NCI-H446 (cell line): ENCODE measurements around the gene CHM.
"Not testable (repeated sequence)": the region's sequence is repeated elsewhere in the genome, so short reads cannot be mapped to it uniquely, and the experiment has no call there.

ENCODE experiments used
- DNase-seq, 2 experiments: peaks; one replicate each; lab custom pipeline; 2025; lab: John Stamatoyannopoulos, UW

CHM gene, protein sequence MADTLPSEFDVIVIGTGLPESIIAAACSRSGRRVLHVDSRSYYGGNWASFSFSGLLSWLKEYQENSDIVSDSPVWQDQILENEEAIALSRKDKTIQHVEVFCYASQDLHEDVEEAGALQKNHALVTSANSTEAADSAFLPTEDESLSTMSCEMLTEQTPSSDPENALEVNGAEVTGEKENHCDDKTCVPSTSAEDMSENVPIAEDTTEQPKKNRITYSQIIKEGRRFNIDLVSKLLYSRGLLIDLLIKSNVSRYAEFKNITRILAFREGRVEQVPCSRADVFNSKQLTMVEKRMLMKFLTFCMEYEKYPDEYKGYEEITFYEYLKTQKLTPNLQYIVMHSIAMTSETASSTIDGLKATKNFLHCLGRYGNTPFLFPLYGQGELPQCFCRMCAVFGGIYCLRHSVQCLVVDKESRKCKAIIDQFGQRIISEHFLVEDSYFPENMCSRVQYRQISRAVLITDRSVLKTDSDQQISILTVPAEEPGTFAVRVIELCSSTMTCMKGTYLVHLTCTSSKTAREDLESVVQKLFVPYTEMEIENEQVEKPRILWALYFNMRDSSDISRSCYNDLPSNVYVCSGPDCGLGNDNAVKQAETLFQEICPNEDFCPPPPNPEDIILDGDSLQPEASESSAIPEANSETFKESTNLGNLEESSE

DNA sequence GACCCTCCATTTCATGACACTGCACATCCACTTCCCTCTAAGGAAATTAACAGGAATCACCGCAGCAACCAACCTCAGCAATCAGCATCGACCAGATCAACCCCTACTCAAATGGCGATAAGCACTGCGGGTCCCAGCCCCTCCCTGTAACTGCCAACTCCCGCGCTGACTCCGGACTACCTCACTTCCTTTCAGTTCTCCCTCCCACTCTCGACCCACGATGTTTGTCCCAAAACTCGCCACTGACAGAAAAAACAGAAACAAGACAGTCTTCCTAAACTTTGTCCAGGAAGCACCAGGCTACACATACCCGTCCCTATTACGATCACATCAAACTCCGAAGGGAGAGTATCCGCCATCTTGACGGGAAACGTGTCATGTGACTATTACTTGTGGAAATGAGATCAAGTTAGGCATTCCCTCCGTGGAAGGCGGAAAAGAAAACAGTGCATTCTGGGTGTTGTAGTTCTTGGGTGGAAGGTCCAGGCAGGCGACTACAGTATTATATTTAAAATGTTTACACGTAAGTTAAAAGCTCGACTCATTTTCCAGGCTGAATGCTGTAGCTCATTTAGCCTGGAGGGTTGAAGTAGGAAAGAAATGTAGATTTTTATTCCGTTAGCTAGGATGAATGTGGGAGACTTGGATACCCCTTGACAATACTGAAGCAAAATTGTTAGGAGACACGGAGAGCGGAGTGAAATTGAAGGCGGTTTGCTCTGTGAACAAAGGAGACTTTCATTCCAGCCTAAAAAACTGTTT lies at the start of gene CHM:
CHM (minus strand) TSS at position 385 of the 762 bp plus-strand sequence; CDS start at position 359, 26 bp downstream.
- DNase-seq: no peak

GRCh38 chrX:86078650-86079049 lies 31.3 kb upstream of the CHM start:
- DNase-seq: no peak

- no peak for DNase-seq
Observed at GRCh38 chrX:86066998-86067397, 19.6 kb upstream of the CHM start.

DNA sequence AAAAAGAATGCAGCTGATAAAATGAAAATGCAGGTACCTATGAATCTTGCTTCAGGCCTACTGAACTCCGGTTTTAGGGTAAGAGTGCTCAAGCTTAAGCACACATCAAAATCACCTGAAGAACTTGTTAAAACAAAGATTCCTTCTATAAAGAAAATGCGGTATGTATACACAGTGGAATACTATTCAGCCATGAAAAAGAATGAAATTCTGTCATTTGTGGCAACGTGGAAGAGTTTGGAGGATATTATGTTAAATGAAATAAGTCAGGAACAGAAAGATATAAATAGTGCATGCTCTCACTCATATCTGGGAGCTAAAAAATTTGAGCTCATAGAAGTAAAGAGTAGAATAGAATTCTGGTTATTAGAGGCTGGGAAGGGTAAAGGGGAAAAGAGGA lies 14.0 kb upstream of the CHM start:
- DNase-seq: no peak

- DNase-seq: no peak
Observed at GRCh38 chrX:86051741-86052140, 4.4 kb upstream of the CHM start.

GRCh38 chrX:86047936-86048280 lies 550 bp upstream of the CHM start:
- DNase-seq: no peak

DNA sequence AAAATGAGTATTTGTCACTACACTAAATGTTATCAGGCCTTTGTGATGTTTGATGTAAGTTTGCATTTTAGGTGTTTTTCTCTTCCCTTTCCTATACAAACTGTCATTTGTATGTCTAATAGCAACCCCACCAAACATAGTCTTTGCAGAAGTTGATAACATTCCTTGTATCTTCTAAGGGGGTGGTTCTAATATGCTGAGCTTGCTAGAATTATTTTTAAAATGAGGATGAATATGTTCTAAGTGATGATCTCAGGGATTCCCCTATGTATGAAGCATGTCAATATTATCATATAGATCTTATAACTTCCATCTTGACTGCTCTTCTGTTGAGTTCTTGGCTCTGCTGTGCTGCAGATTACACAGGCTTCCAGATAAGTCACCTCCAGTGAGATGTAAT lies 3.1 kb downstream of the CHM start:
- DNase-seq: no peak

DNA sequence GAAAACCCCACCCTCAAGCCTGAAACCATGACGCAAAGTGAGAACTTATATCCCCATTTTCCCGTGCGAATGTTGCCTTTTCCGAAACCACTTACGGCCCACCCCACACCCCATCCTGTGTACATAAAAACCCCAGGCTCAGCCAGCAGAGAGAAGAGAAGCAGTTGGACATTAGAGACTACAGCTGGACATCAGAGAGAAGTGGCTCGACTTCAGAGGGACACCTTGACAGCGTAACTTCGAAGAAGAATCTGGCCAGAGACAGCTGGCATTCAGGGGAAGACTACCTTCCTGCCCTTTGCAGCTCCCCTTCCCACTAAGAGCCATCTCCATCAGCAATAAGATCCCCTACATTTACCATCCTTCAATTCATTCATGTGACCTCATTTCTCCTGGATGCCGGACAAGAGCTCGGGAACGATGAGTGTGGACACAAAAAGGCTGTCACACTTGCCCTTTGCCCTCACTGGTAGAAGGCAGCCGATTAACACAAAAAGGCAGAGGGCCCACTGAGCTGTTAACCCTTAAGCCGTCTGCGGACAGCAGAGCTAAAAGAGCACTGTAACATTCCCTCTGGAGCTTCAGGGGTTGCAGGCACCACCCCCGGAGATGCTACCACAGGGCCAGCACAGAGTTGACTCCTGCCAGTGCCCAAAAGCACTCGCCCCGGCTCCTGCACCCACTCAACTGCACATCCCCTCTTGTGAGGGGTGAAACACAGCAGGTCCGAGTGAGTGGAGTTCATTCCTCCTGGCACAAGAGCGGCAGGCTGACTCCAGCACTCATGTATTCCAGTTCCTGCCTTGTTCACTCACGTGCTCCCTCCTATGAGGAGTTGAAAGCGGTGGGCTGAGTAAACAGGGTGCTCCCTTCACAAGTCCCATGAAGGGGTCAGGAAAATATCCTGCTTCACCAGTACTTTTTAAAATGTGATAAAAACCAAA lies 7.5 kb downstream of the CHM start:
- no peak for DNase-seq

GRCh38 chrX:86033385-86033784 lies 14.0 kb downstream of the CHM start:
- no peak for DNase-seq

DNA sequence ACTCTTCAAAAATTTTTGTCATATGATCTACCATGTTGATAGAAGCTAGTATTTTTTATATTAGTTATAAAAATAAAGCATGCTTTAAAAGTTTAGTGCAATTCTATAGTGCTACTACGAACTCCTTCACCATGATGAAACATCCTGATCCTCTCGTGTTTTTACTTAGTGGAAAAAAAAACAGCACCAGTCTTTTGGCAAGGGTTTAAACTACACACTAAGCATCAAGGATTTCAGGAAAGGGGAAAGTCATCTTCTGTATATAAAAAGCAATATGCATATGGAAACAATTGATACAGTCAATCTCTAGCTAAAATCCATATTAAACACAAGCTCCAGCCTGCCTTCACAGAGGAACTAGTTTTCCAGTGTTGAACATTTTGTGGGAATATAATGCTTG lies 18.7 kb downstream of the CHM start:
- DNase-seq: no peak

DNA sequence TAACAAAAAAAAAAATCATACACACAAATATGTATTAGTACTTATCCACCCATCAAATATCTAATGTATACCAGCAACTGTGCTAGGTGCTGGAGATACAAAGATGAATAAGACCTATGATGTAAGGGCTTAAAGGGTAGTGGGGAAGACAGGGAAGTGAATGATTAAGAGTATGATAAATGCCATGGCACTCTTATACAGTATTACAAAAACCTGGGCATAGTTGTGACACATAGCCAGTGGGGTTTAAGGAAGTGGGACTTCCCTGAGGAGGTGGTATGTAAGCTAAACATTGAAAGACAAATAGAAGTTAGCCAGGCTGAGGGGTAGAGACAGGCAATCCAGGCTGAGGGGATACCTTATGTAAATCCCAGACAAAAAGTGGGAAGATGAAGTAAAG lies 23.5 kb downstream of the CHM start:
- no peak for DNase-seq

GRCh38 chrX:86021652-86022289 lies 25.6 kb downstream of the CHM start:
- DNase-seq: no peak

DNA sequence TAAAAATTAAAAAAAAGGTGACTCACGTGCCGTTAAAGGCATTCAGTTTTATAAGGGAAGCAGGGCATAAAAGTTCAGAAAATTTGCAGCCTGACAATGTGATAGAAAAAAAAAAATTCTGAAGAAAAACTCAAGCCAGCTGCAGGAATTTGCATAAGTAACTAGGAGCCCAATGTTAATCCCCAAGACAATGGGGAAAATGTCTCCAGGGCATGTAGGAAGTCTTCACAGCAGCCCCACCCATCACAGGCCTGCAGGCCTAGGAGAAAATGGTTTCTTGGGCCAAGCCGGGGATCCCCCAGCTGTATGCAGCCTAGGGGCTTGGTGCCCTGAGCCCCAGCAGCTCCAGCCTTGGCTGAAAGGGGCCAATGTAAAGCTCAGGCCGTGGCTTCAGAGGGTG lies 31.2 kb downstream of the CHM start:
- no peak for DNase-seq

DNA sequence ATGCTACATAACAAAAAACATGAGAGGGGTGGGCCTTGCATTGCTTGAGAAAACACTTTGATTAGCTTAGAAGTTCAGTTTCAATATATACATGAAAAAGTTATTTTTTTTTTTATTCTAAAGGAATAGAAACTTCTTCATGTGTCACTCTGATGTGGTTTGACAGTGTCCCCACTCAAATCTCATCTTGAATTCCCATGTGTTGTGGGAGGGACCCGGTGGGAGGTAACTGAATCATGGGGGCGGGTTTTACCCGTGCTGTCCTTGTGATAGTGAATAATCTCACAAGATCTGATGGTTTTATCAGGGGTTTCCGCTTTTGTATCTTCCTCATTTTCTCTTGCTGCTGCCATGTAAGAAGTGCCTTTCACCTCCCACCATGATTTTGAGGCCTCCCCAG lies 32.4 kb downstream of the CHM start:
- not testable (repeated sequence) for DNase-seq

DNA sequence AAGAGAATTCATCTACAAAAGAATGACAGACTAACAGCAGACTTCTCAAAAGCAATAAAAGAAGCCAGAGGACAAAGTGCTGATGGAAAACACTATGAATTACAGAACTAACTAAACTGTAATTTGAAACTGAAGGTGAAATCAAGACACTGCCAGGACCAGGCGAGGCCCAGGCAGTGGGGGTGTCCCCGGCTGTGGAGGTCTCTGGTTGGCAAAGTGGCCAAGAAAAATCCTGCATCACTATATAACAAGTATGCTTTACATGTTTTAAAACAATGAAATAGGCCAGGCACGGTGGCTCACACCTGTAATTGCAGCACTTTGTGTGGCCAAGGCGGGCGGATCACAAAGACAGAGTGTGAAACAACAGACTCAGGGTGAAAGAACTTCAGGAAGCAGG lies 32.9 kb downstream of the CHM start:
- no peak for DNase-seq

GRCh38 chrX:86013792-86014191 lies 33.6 kb downstream of the CHM start:
- no peak for DNase-seq

- no peak for DNase-seq
Observed at GRCh38 chrX:86012188-86012587, 35.2 kb downstream of the CHM start.

- DNase-seq: not testable (repeated sequence)
Observed at GRCh38 chrX:86009803-86010202, 37.6 kb downstream of the CHM start.

DNA sequence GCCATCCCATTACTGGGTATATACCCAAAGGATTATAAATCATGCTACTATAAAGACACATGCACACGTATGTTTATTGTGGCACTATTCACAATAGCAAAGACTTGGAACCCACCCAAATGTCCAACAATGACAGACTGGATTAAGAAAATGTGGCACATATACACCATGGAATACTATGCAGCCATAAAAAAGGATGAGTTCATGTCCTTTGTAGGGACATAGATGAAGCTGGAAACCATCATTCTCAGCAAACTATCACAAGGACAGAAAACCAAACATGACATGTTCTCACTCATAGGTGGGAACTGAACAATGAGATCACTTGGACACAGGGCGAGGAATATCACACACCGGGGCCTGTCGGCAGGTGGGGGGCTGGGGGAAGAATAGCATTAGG lies 39.5 kb downstream of the CHM start:
- not testable (repeated sequence) for DNase-seq

DNA sequence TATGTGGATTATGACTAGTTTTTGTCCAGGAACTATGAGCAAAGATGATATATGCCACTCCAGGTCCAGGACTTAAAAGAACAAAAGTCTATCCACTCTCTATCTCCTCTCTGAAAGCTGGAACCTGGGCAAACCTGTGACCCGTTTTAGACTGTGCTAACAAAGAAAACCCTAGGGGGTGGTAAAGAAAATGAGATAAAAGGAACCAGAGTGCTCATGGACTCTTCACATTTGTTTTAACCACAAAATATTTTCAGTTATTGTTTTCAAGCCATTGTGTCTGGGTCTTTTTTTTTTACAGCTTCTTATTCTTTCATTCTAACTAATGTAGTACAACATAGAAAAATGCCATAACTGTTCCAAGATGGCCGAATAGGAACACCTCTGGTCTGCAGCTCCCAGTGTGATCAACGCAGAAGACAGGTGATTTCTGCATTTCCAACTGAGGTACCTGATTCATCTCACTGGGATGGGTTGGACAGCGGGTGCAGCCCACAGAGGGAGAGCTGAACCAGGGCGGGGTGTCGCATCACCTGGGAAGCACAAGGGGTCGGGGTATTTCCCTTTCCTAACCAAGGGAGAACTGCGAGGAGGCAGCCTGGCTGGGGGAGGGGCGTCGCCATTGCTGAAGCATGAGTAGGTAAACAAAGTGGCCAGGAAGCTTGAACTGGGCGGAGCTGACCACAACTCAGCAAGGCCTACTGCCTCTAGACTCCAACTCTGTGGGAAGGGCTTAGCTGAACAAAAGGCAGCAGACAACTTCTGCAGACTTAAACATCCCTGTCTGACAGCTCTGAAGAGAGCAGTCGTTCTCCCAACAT lies 45.1 kb downstream of the CHM start:
- no peak for DNase-seq
